GM21390 (cell line): ENCODE results near the gene FCGR3A.
"Not testable (repeated sequence)": the region's sequence is repeated elsewhere in the genome, so short reads cannot be mapped to it uniquely, and the experiment has no call there.

ENCODE experiments used
- ATAC-seq: cut with Tn5 transposase; IDR thresholded peaks from one replicate; pipeline ENCODE4 v1.9.1; 2021; ENCODE audit not compliant: unreplicated experiment

Gene FCGR3A

DNA sequence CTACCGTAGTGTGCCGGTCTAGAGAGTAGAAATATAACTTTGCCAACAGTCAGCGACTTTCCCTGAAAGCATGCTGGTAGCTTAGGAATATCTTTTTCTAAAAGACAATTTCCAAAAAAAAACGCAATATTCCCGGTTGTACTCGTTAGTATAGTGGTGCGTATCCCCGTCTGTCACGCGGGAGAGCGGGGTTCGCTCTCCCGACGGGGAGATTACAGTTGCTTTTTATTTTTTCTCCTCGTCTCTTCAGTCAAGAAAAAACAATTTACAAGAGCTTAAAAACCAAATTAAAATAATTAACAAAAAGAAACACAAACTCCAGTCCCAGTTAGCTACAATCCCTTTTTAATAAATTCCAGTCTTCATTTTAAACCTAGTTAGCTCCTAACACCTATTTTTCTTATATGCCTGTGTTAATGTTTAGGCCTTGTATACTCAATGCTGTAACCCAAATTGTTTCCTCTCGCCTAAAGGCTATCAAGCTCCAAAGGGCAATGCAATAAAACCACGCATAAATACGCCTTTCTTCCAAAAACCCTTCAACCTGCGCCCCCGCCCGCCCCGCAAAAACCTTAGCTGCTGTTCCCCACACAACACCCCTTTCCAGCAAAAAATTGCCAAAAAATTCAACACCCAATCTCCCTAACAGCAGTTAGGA lies 17.5 kb downstream of the FCGR3A start:
- ATAC-seq, result no peak

DNA sequence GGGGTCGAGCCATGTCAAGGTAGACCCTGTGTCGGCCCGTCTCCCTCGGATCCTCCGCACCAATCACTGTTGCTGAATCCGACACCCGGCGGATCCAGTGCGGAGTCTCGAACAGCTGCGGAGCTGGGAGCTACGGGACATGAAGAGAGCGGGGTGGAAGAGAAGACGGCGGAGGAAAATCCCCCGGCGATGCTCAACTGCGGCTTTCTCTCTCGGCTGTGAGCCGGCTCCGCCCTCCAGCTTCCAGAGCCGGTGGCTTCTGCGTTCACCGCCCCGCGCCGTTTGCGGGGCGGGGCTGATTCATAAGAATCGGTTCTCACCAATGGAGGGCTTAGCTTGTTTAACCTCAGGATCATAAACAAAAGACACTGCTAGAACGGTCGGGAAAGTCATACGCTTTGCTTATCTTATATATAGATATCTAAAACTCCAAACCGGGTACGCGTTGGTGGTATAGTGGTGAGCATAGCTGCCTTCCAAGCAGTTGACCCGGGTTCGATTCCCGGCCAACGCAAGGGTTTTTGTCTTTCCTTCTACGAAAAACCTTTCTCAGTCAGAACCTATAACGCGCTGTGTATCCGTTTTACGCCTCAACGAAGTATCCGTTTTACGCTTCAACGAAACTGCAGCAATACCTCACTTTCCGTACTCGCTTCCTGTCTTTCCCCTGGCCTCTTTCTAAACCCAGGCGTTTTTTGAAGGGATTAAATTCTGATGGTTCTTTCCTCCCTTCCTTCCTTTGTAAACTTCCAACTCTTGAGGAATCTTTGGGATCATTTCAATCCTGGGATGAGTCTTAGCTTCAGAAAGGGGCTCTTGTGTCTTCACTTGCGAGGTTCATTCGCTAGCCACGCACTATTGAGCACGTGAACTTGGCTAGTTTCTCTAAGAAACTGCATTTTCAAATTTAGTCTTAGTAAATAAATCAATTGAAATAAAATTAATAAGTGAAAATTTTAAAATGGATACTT lies 18.7 kb downstream of the FCGR3A start:
- peak; percentile 53 for ATAC-seq

DNA sequence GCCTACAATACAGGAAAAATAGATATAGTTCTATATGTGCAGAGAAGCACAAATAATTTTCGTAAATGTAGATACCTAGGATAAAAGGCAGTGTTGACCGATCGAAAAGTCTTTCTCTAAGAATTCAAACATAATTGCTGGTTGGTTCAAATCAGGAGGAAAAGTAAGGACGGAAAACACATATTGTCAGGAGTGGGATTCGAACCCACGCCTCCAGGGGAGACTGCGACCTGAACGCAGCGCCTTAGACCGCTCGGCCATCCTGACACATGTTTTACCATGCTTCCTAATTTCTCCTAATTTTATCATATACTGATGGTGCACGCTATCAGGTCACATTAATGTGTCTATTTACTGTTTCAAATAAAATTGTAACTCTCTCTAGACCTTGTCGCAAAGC lies 19.5 kb downstream of the FCGR3A start:
- ATAC-seq, result not testable (repeated sequence)

DNA sequence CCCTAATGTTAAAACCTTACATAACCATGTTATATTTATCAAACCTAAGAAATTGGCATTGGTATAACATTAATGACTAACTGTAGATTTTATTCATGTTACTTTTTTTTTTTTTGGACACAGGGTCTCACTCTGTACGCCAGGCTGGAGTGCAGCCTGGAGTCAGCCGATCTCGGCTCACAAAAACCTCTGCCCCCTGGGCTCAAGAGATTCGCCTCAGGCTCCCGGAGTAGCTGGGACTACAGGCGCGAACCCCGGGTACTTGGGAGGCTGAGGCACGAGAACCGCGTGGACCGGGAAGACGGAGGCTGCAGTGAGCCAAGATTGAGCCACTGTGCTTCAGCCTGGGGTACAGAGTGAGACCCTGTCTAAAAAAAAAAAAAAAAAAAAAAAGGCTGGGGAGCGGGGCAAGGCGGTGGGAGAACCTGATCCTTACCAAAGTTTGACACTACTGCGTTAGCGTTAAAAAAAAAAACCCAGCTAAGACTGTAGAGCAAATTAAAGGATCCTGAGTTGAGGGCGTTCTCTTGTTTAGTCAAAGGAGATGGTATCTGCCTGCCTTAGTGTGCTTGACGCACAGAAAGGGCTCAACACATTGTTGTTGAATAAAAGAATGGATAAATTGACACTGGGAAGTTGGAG lies 20.0 kb downstream of the FCGR3A start:
- not testable (repeated sequence) for ATAC-seq

DNA sequence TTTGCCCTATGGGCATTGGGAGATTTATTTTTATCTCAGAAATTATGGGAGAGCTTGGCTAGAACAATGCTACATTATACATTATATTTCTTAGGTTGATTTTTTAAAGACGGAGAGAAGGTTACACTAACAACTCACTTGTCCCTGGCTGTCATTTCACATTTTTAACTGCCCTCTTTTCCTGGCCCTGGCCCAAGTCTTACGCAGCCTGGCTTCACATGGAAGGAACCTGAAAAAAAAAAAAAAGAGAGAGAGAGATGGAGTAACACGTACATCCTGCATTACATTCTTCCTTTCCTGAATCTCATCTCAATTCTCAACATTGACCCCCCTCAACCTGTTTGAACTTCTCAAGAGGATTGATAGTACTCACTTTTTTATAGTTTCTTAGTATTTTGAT lies 21.1 kb downstream of the FCGR3A start:
- not testable (repeated sequence) for ATAC-seq

GRCh38 chr1:161525918-161526317 lies 23.7 kb downstream of the FCGR3A start:
- ATAC-seq, result not testable (repeated sequence)

DNA sequence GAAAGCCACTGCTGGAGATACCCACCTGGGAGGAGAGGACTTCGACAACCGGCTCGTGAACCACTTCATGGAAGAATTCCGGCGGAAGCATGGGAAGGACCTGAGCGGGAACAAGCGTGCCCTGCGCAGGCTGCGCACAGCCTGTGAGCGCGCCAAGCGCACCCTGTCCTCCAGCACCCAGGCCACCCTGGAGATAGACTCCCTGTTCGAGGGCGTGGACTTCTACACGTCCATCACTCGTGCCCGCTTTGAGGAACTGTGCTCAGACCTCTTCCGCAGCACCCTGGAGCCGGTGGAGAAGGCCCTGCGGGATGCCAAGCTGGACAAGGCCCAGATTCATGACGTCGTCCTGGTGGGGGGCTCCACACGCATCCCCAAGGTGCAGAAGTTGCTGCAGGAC lies 24.3 kb downstream of the FCGR3A start:
- not testable (repeated sequence) for ATAC-seq

DNA sequence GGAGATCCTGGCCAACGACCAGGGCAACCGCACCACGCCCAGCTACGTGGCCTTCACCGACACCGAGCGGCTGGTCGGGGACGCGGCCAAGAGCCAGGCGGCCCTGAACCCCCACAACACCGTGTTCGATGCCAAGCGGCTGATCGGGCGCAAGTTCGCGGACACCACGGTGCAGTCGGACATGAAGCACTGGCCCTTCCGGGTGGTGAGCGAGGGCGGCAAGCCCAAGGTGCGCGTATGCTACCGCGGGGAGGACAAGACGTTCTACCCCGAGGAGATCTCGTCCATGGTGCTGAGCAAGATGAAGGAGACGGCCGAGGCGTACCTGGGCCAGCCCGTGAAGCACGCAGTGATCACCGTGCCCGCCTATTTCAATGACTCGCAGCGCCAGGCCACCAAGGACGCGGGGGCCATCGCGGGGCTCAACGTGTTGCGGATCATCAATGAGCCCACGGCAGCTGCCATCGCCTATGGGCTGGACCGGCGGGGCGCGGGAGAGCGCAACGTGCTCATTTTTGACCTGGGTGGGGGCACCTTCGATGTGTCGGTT lies 24.8 kb downstream of the FCGR3A start:
- peak; percentile 23 for ATAC-seq

GRCh38 chr1:161523817-161524741 lies 25.5 kb downstream of the FCGR3A start, which contains the start of gene HSPA6:
Gene HSPA6 (plus strand): TSS chr1:161524540. CDS start chr1:161524659, 119 bp downstream.
- peak; percentile 47 for ATAC-seq

DNA sequence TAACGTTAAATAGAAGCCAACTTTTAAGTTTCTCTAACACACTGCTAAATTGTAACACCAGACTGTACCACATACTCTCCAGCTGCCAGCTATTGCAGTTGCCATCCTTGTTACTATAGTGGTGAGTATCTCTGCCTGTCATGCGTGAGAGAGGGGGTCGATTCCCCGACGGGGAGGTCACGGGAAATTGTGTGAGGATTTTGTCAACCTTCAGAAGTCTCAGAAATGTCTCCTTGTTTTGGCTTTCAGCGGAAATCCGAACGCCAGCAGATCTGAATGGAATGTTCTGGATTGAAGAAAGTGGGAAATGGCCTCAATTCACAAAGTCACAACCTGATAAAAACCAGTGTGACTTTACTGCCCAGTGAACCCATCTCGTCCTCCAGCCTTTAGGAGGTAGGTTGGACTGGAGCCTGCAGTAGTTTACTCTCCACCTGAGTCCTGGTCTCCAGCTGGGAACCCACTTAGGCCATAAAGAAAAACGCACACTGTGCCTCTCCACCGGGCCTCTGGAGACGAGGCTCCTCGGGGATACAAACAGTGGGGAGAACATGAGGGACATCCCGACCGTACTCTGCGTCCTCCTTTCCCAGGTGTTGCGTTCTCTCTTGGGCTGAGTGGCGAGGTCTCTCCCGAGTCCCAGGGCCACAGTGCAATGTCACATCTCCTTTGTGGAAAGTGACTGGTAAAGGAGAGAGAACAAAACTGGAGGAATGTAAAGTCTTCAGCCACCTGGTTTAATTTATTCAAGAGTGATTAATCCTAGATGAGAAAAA lies 26.4 kb downstream of the FCGR3A start:
- ATAC-seq, result not testable (repeated sequence)

DNA sequence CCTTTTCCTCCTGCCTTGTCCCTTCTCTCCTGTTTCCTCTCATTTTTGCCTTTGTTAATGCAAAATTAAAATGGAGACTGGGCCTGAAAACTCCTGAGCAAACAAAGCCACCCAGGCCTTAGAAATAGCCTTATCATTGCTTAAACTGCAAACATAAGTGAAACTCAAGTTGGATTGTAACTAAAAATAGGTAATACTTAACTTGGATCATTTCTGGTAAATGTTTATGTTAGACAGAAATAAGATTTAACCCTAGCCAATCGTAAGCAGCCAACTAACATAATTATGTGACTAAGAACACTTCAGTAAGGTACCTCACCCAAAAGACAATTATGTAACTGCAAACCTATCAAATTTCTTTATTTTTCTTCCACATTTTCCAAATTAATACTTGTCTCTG lies 35.7 kb downstream of the FCGR3A start:
- not testable (repeated sequence) for ATAC-seq

DNA sequence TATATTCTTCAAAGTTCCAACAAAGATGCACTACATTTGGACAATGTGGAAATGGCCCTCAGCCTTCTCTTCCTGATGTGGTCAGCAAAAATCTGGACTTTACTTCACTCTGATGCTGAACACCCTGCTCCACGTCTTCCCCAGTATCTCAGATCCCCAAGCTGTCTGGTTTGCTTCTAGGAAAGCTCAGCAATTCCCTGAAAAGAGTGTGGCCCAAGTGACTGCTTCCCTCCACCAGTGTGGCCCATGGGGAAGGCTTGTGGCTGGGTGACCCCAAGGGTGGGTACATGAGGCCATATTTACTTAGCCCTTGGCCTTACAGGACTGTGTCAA lies 36.2 kb downstream of the FCGR3A start:
- not testable (repeated sequence) for ATAC-seq

- ATAC-seq, result not testable (repeated sequence)
Observed at GRCh38 chr1:161512636-161513447, 36.8 kb downstream of the FCGR3A start.

DNA sequence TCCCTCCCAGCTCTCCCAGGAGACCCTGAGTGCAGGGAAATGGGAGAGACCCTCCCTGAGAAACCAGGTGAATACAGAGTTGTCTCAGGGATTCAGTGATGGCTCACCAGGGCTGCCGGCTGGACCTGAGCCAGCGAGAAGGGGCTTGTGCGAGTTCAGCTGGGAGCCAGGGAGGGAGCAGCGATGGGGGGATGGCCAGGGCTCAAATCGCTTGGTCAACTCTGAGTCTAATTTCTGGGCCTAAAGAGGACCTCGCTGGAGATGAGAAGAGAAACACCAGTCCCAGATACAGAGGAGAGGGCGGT lies 37.9 kb downstream of the FCGR3A start:
- ATAC-seq, result no peak

DNA sequence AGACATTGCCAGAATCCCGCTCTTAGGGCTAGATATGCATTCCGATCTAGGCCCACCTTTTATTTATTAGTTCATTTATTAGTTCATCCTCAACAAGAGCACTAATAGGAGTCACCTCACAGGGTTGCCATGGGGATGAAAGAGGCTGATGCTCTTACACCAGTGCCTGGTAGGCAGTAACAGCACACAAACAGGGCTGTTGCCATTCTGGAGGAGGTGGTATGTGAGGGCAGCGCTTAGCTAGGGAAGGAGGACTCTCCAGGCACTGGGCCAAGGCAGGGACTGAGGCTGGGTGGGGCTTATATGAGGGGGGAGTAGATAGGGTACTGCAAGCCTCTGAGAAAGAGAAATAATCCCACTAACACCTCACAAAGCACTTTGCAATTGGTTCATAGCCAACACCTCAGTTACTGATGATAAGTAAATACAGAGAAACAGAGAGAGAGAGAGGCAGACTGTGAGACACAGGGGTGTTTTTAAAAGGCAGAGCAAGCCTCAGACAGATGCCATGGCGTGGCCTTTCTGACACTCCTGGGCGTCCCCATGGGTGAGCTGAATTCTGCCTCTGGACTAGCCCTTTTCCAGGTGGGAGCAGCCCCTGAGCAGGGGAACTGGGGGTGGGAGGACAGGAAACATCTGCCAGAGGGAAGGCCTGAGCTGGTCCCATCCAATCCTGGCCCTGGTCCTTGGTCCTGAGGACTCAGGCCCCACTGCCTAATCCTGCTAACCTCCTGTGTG lies 38.4 kb downstream of the FCGR3A start:
- ATAC-seq, result no peak

GRCh38 chr1:161510477-161510876 lies 39.1 kb downstream of the FCGR3A start:
- no peak for ATAC-seq

- no peak for ATAC-seq
Observed at GRCh38 chr1:161506336-161507223, 43.0 kb downstream of the FCGR3A start.
